ENCODE results near the gene NALCN. TPM values are rescaled to one million over a fixed set of nuclear protein-coding genes. Genes with fewer than 3 reads are reported as not detected.

Gene NALCN
- total RNA-seq, 2 donors from 2014 or later: 1.6 to 4.6 TPM

DNA sequence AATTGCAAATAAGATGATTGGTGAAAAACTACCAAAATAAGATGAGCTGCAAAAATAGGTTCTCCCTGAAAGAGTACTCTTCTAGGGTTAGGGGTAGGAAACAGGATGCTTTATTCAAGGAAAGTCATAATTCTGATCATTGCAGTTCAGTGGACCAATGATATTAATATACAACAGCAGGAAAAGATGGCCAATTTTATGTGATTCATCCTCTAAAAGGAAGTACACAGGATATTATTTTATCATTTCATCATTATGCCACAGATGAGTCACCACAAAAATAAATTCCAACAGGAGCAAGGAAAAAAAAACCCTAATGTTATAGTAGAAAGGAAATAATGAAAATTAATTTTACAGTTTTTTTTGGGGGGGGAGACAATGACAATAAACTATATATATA is 205.0 kb downstream of the NALCN start:
- H3K36me3 ChIP-seq (replicated peaks in 1 of 2; ENCODE audit: insufficient read depth in 1 of 2, low read depth in 2 of 2): no peaks in the 10 kb centered on the region
- no peaks in the 10 kb centered on the region for H3K27me3 ChIP-seq
- TF ChIP-seq, protein P1, sequence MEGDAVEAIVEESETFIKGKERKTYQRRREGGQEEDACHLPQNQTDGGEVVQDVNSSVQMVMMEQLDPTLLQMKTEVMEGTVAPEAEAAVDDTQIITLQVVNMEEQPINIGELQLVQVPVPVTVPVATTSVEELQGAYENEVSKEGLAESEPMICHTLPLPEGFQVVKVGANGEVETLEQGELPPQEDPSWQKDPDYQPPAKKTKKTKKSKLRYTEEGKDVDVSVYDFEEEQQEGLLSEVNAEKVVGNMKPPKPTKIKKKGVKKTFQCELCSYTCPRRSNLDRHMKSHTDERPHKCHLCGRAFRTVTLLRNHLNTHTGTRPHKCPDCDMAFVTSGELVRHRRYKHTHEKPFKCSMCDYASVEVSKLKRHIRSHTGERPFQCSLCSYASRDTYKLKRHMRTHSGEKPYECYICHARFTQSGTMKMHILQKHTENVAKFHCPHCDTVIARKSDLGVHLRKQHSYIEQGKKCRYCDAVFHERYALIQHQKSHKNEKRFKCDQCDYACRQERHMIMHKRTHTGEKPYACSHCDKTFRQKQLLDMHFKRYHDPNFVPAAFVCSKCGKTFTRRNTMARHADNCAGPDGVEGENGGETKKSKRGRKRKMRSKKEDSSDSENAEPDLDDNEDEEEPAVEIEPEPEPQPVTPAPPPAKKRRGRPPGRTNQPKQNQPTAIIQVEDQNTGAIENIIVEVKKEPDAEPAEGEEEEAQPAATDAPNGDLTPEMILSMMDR (IDR thresholded peaks at IDR 0.05): no peak
- TF ChIP-seq POLR2A (IDR thresholded peaks at IDR 0.05): no peak

DNA sequence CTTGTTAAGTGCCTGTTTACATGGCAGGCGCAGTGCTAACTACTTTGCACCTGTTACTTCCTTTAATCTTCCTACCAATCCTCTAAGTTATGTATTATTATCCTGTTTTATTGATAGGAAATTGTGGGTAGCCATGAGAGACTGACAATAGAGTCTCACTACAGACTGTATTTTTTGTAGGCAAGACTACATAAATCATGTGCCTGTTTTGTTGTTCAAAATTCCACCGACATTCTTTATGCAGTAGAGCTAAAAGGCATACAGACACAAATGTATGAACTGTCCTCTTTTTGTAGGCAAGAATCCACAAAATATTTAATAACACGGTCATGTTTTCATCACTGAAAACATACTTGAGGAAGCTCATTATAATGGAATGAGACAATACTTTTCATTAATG is 205.5 kb downstream of the NALCN start:
- TF ChIP-seq POLR2A (IDR thresholded peaks at IDR 0.05): no peak
- TF ChIP-seq, protein P1 (IDR thresholded peaks at IDR 0.05): no peak
- Histone ChIP-seq H3K9me3 (no peaks in the 10 kb centered on the region), H3K4me1 (no peaks in the 10 kb centered on the region), H3K36me3 (replicated peaks in 1 of 2; ENCODE audit: insufficient read depth in 1 of 2, low read depth in 2 of 2) (no peaks in the 10 kb centered on the region), H3K27ac (no peak overlapping the region), H3K27me3 (no peaks in the 10 kb centered on the region), H3K4me3 (no peak overlapping the region)
- no peak for DNase-seq
- no peak for ATAC-seq
- intact Hi-C loops (cut with DNase I): no loop called here
- 86 to 91% methylated on average over 3 of the region's 3 CpGs for WGBS, 2 donors

More for the DNA sequence above, 205.0 kb downstream of the NALCN start:
- DNase-seq (no peak), ATAC-seq (no peak)
- no peaks in the 10 kb centered on the region for H3K9me3 ChIP-seq
- H3K4me3 ChIP-seq: no peak overlapping the region
- no peak overlapping the region for H3K27ac ChIP-seq
- intact Hi-C loops (cut with DNase I): no loop called here
- no peaks in the 10 kb centered on the region for H3K4me1 ChIP-seq

DNA sequence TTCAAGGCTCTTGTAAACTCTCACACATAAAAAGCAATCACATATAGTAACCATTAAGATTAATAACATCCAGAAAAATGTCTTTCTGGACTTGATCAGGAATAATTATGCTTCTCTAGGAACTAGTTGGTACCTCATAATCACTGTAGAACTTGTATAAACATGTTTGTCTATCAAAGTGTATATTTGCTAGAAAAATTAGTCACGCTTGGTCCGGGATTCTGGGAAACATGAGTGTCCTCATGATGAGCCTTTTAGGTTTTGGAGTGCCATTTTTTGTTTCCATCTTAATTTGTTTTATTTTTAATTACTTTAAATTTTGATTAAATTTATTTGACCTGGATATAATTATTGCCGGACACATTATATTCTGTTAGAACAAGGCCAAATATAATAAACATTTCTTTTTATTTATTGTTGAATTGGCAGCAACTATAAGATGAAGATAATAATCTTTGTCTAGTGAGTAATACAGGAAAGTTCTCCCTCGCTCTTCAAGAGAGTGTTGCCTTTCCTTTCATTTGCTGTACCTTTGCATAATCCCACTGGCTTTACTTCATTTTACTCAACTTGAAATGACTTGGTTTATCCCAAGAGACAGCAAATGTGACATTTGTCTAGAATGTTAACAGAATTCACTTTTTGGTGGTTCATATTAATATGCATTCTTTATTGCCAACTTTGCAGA is 207.0 kb downstream of the NALCN start:
- intact Hi-C loops (cut with DNase I): no loop called here
- no peak for DNase-seq
- H3K36me3 ChIP-seq (replicated peaks in 1 of 2; ENCODE audit: insufficient read depth in 1 of 2, low read depth in 2 of 2): no peaks in the 10 kb centered on the region
- H3K4me1 ChIP-seq: no peaks in the 10 kb centered on the region
- no peaks in the 10 kb centered on the region for H3K27me3 ChIP-seq
- TF ChIP-seq, protein P1 (IDR thresholded peaks at IDR 0.05): no peak
- no peak for TF ChIP-seq POLR2A (IDR thresholded peaks at IDR 0.05)
- H3K27ac ChIP-seq: no peak overlapping the region
- WGBS, 2 donors: 73 to 87% methylated on average over 4 of the region's 4 CpGs
- no peak for ATAC-seq
- H3K9me3 ChIP-seq: no peaks in the 10 kb centered on the region
- H3K4me3 ChIP-seq: no peak overlapping the region

DNA sequence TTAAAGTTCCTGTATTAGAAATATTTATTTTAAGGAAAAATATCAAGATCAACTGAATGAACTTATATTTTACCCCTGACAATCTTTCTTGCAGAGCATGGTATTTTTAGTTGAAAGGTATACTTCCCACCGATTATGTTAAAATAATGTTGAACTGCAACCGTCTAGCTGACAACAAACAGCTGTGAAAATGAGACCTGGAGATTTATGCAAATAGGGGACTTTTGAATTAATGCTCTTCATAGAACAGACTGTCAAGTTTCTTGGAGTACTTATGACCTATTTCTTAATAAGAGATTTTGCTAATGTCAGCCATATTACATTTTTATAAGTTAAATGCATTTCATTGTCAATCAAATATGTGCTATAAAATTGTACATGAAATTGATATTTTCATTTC is 210.9 kb downstream of the NALCN start:
- no peak overlapping the region for H3K27ac ChIP-seq
- no peaks in the 10 kb centered on the region for H3K36me3 ChIP-seq (replicated peaks in 1 of 2; ENCODE audit: insufficient read depth in 1 of 2, low read depth in 2 of 2)
- H3K9me3 ChIP-seq: no peaks in the 10 kb centered on the region
- no peak for DNase-seq
- 72 to 80% methylated on average over 2 of the region's 2 CpGs for WGBS, 2 donors
- no peak for ATAC-seq
- TF ChIP-seq, protein P1 (IDR thresholded peaks at IDR 0.05): no peak
- TF ChIP-seq POLR2A (IDR thresholded peaks at IDR 0.05): no peak
- no peak overlapping the region for H3K4me3 ChIP-seq
- H3K27me3 ChIP-seq: no peaks in the 10 kb centered on the region
- intact Hi-C loops (cut with DNase I): no loop called here
- no peaks in the 10 kb centered on the region for H3K4me1 ChIP-seq

All from body of pancreas (tissue), 4 donors.